ENCODE measurements around the gene RNF111. TPM values are rescaled to one million over a fixed set of nuclear protein-coding genes. Genes with fewer than 3 reads are reported as not detected.

The RNF111 gene
- total RNA-seq, 2 experiments from 2014 or later, result 27.0 to 36.0 TPM

GRCh38 chr15:59022188-59022587 is 34.7 kb downstream of the RNF111 start:
- POLR2A ChIA-PET, result interaction anchor here (0.6 kb wide), 1 partner anchor 287 kb away, joined by 8 read pairs; no protein-coding TSS in a partner anchor
- CTCF ChIA-PET, result interaction anchor here (0.5 to 1.6 kb wide), 2 partner anchors 19 to 25 kb away, joined by 3 to 4 read pairs; no protein-coding TSS in a partner anchor
- peaks cover 19% of the 10 kb centered on the region for H3K36me3 Mint-ChIP-seq (ENCODE audit: low read depth)
- no peak overlapping the region for H3K27ac Mint-ChIP-seq
- DNase-seq (no peak), ATAC-seq (no peak)
- no peak overlapping the region for H3K4me3 Mint-ChIP-seq
- no peaks in the 10 kb centered on the region for H3K9me3 Mint-ChIP-seq (ENCODE audit: low read depth)
- no peaks in the 10 kb centered on the region for H3K27me3 Mint-ChIP-seq
- intact Hi-C loops (cut with DNase I, micrococcal nuclease), result loop anchor here in 1 of 2 experiments (2.0 kb wide), 1 partner anchor 23 kb away; no protein-coding TSS in a partner anchor
- H3K4me1 Mint-ChIP-seq, result peaks cover 14% of the 10 kb centered on the region

GRCh38 chr15:59026207-59026606 is 38.7 kb downstream of the RNF111 start:
- Mint-ChIP-seq H3K36me3 (ENCODE audit: low read depth) (peaks cover 23% of the 10 kb centered on the region), H3K4me3 (no peak overlapping the region), H3K4me1 (peaks cover 26% of the 10 kb centered on the region), H3K9me3 (ENCODE audit: low read depth) (no peaks in the 10 kb centered on the region), H3K27me3 (no peaks in the 10 kb centered on the region), H3K27ac (no peak overlapping the region)
- DNase-seq (no peak), ATAC-seq (peak; percentile 63)
- intact Hi-C loops (cut with DNase I, micrococcal nuclease), result loop anchor here in 1 of 2 experiments (5.0 kb wide), 1 partner anchor 39 kb away; the partner anchor contains the start of gene RNF111
- ChIA-PET CTCF (no interaction called here), POLR2A (no interaction called here)

- Mint-ChIP-seq H3K9me3 (ENCODE audit: low read depth) (no peaks in the 10 kb centered on the region), H3K4me3 (no peak overlapping the region), H3K27me3 (no peaks in the 10 kb centered on the region), H3K27ac (no peak overlapping the region), H3K4me1 (peaks cover 38% of the 10 kb centered on the region), H3K36me3 (ENCODE audit: low read depth) (peaks cover 33% of the 10 kb centered on the region)
- ChIA-PET POLR2A (interaction anchor here (0.7 kb wide), 1 partner anchor 127 kb away, joined by 4 read pairs; no protein-coding TSS in a partner anchor), CTCF (interaction anchor here (0.6 to 1.4 kb wide), 2 partner anchors 9 to 48 kb away, joined by 3 read pairs; no protein-coding TSS in a partner anchor)
- ATAC-seq, result peak; percentile 75
- intact Hi-C loops (cut with DNase I, micrococcal nuclease), result loop anchor here in 1 of 2 experiments (1.0 to 5.0 kb wide), 3 partner anchors 11 to 96 kb away; partner anchors contain the start of gene RNF111
- no peak for DNase-seq
Observed at GRCh38 chr15:59028387-59028955, 41.0 kb downstream of the RNF111 start.

GRCh38 chr15:59029554-59029953 is 42.1 kb downstream of the RNF111 start:
- H3K36me3 Mint-ChIP-seq (ENCODE audit: low read depth), result peaks cover 34% of the 10 kb centered on the region
- H3K4me1 Mint-ChIP-seq, result peaks cover 38% of the 10 kb centered on the region
- ChIA-PET CTCF (interaction anchor here (1.4 kb wide), 2 partner anchors 8 to 12 kb away, joined by 3 to 4 read pairs; no protein-coding TSS in a partner anchor), POLR2A (no interaction called here)
- no peak overlapping the region for H3K27ac Mint-ChIP-seq
- H3K4me3 Mint-ChIP-seq, result no peak overlapping the region
- DNase-seq, result no peak
- H3K9me3 Mint-ChIP-seq (ENCODE audit: low read depth), result no peaks in the 10 kb centered on the region
- ATAC-seq, result no peak
- H3K27me3 Mint-ChIP-seq, result no peaks in the 10 kb centered on the region
- intact Hi-C loops (cut with DNase I, micrococcal nuclease), result loop anchor here in 1 of 2 experiments (5.0 kb wide), 1 partner anchor 42 kb away; the partner anchor contains the start of gene RNF111

GRCh38 chr15:59035201-59035600 is 47.7 kb downstream of the RNF111 start:
- Mint-ChIP-seq H3K27me3 (no peaks in the 10 kb centered on the region), H3K27ac (no peak overlapping the region), H3K36me3 (ENCODE audit: low read depth) (peaks cover 59% of the 10 kb centered on the region), H3K4me1 (peaks cover 47% of the 10 kb centered on the region), H3K4me3 (no peak overlapping the region), H3K9me3 (ENCODE audit: low read depth) (peaks cover 4% of the 10 kb centered on the region)
- ATAC-seq (no peak), DNase-seq (no peak)
- ChIA-PET CTCF (no interaction called here), POLR2A (no interaction called here)
- intact Hi-C loops (cut with DNase I, micrococcal nuclease), result no loop called here

- ATAC-seq, result peak; percentile 76
- peak overlapping the region; percentile 69 for H3K27ac Mint-ChIP-seq
- no peak overlapping the region for H3K4me3 Mint-ChIP-seq
- H3K4me1 Mint-ChIP-seq, result peaks cover 55% of the 10 kb centered on the region
- intact Hi-C loops (cut with DNase I, micrococcal nuclease), result loop anchor here in 1 of 2 experiments (1.0 kb wide), 1 partner anchor 11 kb away; no protein-coding TSS in a partner anchor
- POLR2A ChIA-PET, result interaction anchor here (0.7 kb wide), 1 partner anchor 14 kb away, joined by 5 read pairs; no protein-coding TSS in a partner anchor
- peaks cover 4% of the 10 kb centered on the region for H3K9me3 Mint-ChIP-seq (ENCODE audit: low read depth)
- no peaks in the 10 kb centered on the region for H3K27me3 Mint-ChIP-seq
- DNase-seq, result no peak
- peaks cover 48% of the 10 kb centered on the region for H3K36me3 Mint-ChIP-seq (ENCODE audit: low read depth)
- CTCF ChIA-PET, result interaction anchor here (0.6 to 1.6 kb wide), 5 partner anchors 58 to 1031 kb away, joined by 3 to 5 read pairs (median 3); no protein-coding TSS in a partner anchor
Observed at GRCh38 chr15:59039225-59039624, 51.8 kb downstream of the RNF111 start.

GRCh38 chr15:59042041-59042440 is 54.6 kb downstream of the RNF111 start:
- CTCF ChIA-PET, result interaction anchor here (1.0 to 2.1 kb wide), 4 partner anchors 9 to 118 kb away, joined by 3 to 4 read pairs (median 3); no protein-coding TSS in a partner anchor
- DNase-seq, result no peak
- Mint-ChIP-seq H3K4me1 (peaks cover 43% of the 10 kb centered on the region), H3K4me3 (no peak overlapping the region), H3K27me3 (no peaks in the 10 kb centered on the region), H3K27ac (no peak overlapping the region), H3K9me3 (ENCODE audit: low read depth) (no peaks in the 10 kb centered on the region), H3K36me3 (ENCODE audit: low read depth) (peaks cover 30% of the 10 kb centered on the region)
- POLR2A ChIA-PET, result no interaction called here
- intact Hi-C loops (cut with DNase I, micrococcal nuclease), result no loop called here
- no peak for ATAC-seq

GRCh38 chr15:59048897-59049296 is 61.4 kb downstream of the RNF111 start:
- Mint-ChIP-seq H3K27me3 (no peaks in the 10 kb centered on the region), H3K4me1 (peaks cover 21% of the 10 kb centered on the region), H3K4me3 (no peak overlapping the region), H3K9me3 (ENCODE audit: low read depth) (no peaks in the 10 kb centered on the region), H3K27ac (no peak overlapping the region), H3K36me3 (ENCODE audit: low read depth) (peaks cover 15% of the 10 kb centered on the region)
- no peak for DNase-seq
- ChIA-PET POLR2A (interaction anchor here (0.6 kb wide), 1 partner anchor 481 kb away, joined by 3 read pairs; no protein-coding TSS in a partner anchor), CTCF (no interaction called here)
- ATAC-seq, result no peak
- intact Hi-C loops (cut with DNase I, micrococcal nuclease), result no loop called here

GRCh38 chr15:59051873-59052861 is 64.7 kb downstream of the RNF111 start:
- intact Hi-C loops (cut with DNase I, micrococcal nuclease), result no loop called here
- Mint-ChIP-seq H3K36me3 (ENCODE audit: low read depth) (peaks cover 17% of the 10 kb centered on the region), H3K9me3 (ENCODE audit: low read depth) (no peaks in the 10 kb centered on the region), H3K4me1 (peaks cover 20% of the 10 kb centered on the region), H3K27me3 (no peaks in the 10 kb centered on the region), H3K27ac (no peak overlapping the region), H3K4me3 (no peak overlapping the region)
- ATAC-seq (no peak), DNase-seq (no peak)
- ChIA-PET CTCF (interaction anchor here (0.9 to 1.6 kb wide), 4 partner anchors 11 to 73 kb away, joined by 3 to 5 read pairs (median 3); no protein-coding TSS in a partner anchor), POLR2A (interaction anchor here (0.5 to 0.7 kb wide), 3 partner anchors 10 to 214 kb away, joined by 4 to 5 read pairs (median 4); no protein-coding TSS in a partner anchor)

- no peak for ATAC-seq
- H3K9me3 Mint-ChIP-seq (ENCODE audit: low read depth), result no peaks in the 10 kb centered on the region
- DNase-seq, result no peak
- intact Hi-C loops (cut with DNase I, micrococcal nuclease), result no loop called here
- POLR2A ChIA-PET, result interaction anchor here (0.5 to 0.6 kb wide), 2 partner anchors 10 to 13 kb away, joined by 4 to 5 read pairs; no protein-coding TSS in a partner anchor
- no peak overlapping the region for H3K27ac Mint-ChIP-seq
- CTCF ChIA-PET, result no interaction called here
- no peaks in the 10 kb centered on the region for H3K27me3 Mint-ChIP-seq
- peaks cover 20% of the 10 kb centered on the region for H3K4me1 Mint-ChIP-seq
- H3K36me3 Mint-ChIP-seq (ENCODE audit: low read depth), result peaks cover 19% of the 10 kb centered on the region
- no peak overlapping the region for H3K4me3 Mint-ChIP-seq
Observed at GRCh38 chr15:59052915-59053407, 65.5 kb downstream of the RNF111 start.

GRCh38 chr15:59053482-59053881 is 66.0 kb downstream of the RNF111 start:
- Mint-ChIP-seq H3K27me3 (no peaks in the 10 kb centered on the region), H3K9me3 (ENCODE audit: low read depth) (no peaks in the 10 kb centered on the region), H3K4me1 (peaks cover 20% of the 10 kb centered on the region), H3K4me3 (no peak overlapping the region), H3K36me3 (ENCODE audit: low read depth) (peaks cover 20% of the 10 kb centered on the region), H3K27ac (no peak overlapping the region)
- ChIA-PET POLR2A (no interaction called here), CTCF (no interaction called here)
- intact Hi-C loops (cut with DNase I, micrococcal nuclease), result no loop called here
- no peak for DNase-seq
- ATAC-seq, result peak; percentile 73

Measured in activated CD4-positive, alpha-beta T cell treated with anti-CD3 and anti-CD28 coated beads for 36 hours (primary cell).